Putamen (tissue), 1 donor: ENCODE results near the gene CHST11.

Experiments
- DNase-seq: peaks from one replicate; pipeline ENCODE4 v3.0.0-alpha.2; 2016; ENCODE audit warnings: low spot score

Gene CHST11

GRCh38 chr12:104673696-104674482 lies 217.1 kb downstream of the CHST11 start:
- DNase-seq: no peak

- DNase-seq: no peak
Measured at GRCh38 chr12:104676636-104677035, 219.9 kb downstream of the CHST11 start.

- DNase-seq: no peak
Measured at GRCh38 chr12:104677441-104678089, 220.8 kb downstream of the CHST11 start.

GRCh38 chr12:104680070-104680469 lies 223.3 kb downstream of the CHST11 start:
- no peak for DNase-seq

GRCh38 chr12:104680491-104680890 lies 223.7 kb downstream of the CHST11 start:
- DNase-seq: no peak

- no peak for DNase-seq
Measured at GRCh38 chr12:104681012-104681690, 224.4 kb downstream of the CHST11 start.

GRCh38 chr12:104682790-104683279 lies 226.1 kb downstream of the CHST11 start:
- no peak for DNase-seq

- no peak for DNase-seq
Measured at GRCh38 chr12:104683831-104684503, 227.2 kb downstream of the CHST11 start.

GRCh38 chr12:104684884-104685283 lies 228.1 kb downstream of the CHST11 start:
- no peak for DNase-seq

- DNase-seq: no peak
Measured at GRCh38 chr12:104685366-104685765, 228.6 kb downstream of the CHST11 start.

GRCh38 chr12:104686196-104686595 lies 229.4 kb downstream of the CHST11 start:
- DNase-seq: no peak

GRCh38 chr12:104687823-104688573 lies 231.2 kb downstream of the CHST11 start:
- no peak for DNase-seq

- no peak for DNase-seq
Measured at GRCh38 chr12:104689635-104690034, 232.9 kb downstream of the CHST11 start.

GRCh38 chr12:104691721-104692556 lies 235.2 kb downstream of the CHST11 start:
- DNase-seq: no peak

- DNase-seq: no peak
Measured at GRCh38 chr12:104692557-104693218, 235.9 kb downstream of the CHST11 start.

- no peak for DNase-seq
Measured at GRCh38 chr12:104693493-104693892, 236.7 kb downstream of the CHST11 start.

GRCh38 chr12:104694161-104694560 lies 237.4 kb downstream of the CHST11 start:
- DNase-seq: no peak

- no peak for DNase-seq
Measured at GRCh38 chr12:104694711-104695110, 238.0 kb downstream of the CHST11 start.

- no peak for DNase-seq
Measured at GRCh38 chr12:104695453-104696148, 238.9 kb downstream of the CHST11 start.
